ENCODE data around the gene CITED4.

DNA sequence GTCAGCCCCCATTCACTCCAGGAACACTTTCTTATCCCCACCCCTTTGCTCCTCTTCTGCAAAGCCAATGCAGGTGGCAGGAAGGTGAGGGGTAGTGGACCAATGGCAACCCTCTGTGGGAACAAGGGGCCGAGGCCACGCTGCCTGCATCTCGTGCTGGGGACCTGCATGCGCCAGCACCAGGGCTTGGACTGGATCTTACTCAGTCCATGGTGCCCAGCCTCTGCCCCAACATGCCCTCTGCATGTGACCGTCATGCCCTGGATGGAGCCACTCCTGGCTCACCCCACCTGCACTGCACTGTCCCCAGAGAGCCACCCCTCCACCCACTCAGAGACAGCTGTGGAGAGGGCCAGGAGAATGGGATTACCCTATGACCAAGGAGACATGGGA is 22.2 kb downstream of the CITED4 start:
- TF ChIP-seq, protein P1, sequence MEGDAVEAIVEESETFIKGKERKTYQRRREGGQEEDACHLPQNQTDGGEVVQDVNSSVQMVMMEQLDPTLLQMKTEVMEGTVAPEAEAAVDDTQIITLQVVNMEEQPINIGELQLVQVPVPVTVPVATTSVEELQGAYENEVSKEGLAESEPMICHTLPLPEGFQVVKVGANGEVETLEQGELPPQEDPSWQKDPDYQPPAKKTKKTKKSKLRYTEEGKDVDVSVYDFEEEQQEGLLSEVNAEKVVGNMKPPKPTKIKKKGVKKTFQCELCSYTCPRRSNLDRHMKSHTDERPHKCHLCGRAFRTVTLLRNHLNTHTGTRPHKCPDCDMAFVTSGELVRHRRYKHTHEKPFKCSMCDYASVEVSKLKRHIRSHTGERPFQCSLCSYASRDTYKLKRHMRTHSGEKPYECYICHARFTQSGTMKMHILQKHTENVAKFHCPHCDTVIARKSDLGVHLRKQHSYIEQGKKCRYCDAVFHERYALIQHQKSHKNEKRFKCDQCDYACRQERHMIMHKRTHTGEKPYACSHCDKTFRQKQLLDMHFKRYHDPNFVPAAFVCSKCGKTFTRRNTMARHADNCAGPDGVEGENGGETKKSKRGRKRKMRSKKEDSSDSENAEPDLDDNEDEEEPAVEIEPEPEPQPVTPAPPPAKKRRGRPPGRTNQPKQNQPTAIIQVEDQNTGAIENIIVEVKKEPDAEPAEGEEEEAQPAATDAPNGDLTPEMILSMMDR (conservative IDR thresholded peaks at IDR 0.05; ENCODE audit: low read length): no peak
- TF ChIP-seq EZH2phosphoT487 (IDR thresholded peaks at IDR 0.05; ENCODE audit: borderline replicate concordance): no peak

Data from Loucy (cell line).